PC-3 (cell line): Measurements from ENCODE around the gene PMEPA1. TPM values are rescaled to one million over a fixed set of nuclear protein-coding genes. Genes with fewer than 3 reads are reported as not detected.

Experiments used
- ATAC-seq: fragments of 200-7000 bp; cut with Tn5 transposase; 2 replicates; pipeline ENCODE4 v1.9.1; 2020; ENCODE audit warnings: mild to moderate bottlenecking, moderate library complexity
- BruUV-seq: library from RNA; stranded (reverse); fragments of 400-500 nt; replicated peaks from 2 replicates; lab custom pipeline; 2021; lab: Mats Ljungman, UMichigan
- CTCF ChIA-PET: fragments of 300-600 bp; sonication (Branson Sonifier 250); formaldehyde crosslinking; loops from one replicate; lab custom pipeline; 2022; ENCODE audit warnings: antibody characterized with exemption; lab: Charles Lee
- POLR2A ChIA-PET: fragments of 300-600 bp; sonication (Branson Sonifier 250); formaldehyde crosslinking; loops from one replicate; lab custom pipeline; 2022; ENCODE audit warnings: antibody characterized with exemption; ENCODE audit not compliant: unreplicated experiment; lab: Charles Lee
- DNase-seq: peaks from one replicate; pipeline ENCODE4 v3.0.0-alpha.2; 2015
- H2AFZ ChIP-seq: fragments of 300-600 bp; sonication (generic); 2 replicates; pipeline ENCODE4 v1.6.0; 2016; ENCODE audit warnings: antibody characterized with exemption, low read length
- H3F3A ChIP-seq: fragments of 300-600 bp; sonication (generic); one replicate; pipeline ENCODE4 v1.6.0; 2017; ENCODE audit warnings: antibody characterized with exemption, low read length, control low read depth, mild to moderate bottlenecking; ENCODE audit not compliant: unreplicated experiment
- H3K27ac ChIP-seq: fragments of 300-600 bp; sonication (generic); 2 replicates; pipeline ENCODE4 v1.5.1; 2016; ENCODE audit warnings: mild to moderate bottlenecking, low read length
- H3K27me3 ChIP-seq: fragments of 300-600 bp; sonication (generic); 2 replicates; pipeline ENCODE4 v1.6.1; 2016; ENCODE audit warnings: low read length, mixed read lengths
- H3K36me3 ChIP-seq: fragments of 300-600 bp; sonication (generic); 2 replicates; pipeline ENCODE4 v1.6.1; 2016; ENCODE audit warnings: low read depth, mixed run types, low read length, mixed read lengths
- H3K4me1 ChIP-seq: fragments of 300-600 bp; sonication (generic); 2 replicates; pipeline ENCODE4 v1.5.1; 2016; ENCODE audit warnings: low read length; ENCODE audit not compliant: insufficient read depth
- H3K4me2 ChIP-seq: fragments of 300-600 bp; sonication (generic); 2 replicates; pipeline ENCODE4 v1.6.0; 2016; ENCODE audit warnings: low read length
- H3K4me3 ChIP-seq: fragments of 300-600 bp; sonication (generic); 2 replicates; pipeline ENCODE4 v1.5.1; 2016; ENCODE audit warnings: mild to moderate bottlenecking, low read length, mixed read lengths
- H3K79me2 ChIP-seq: fragments of 300-600 bp; sonication (generic); 2 replicates; pipeline ENCODE4 v1.6.1; 2017; ENCODE audit warnings: low read length, mixed read lengths
- H3K9ac ChIP-seq: fragments of 300-600 bp; sonication (generic); 2 replicates; pipeline ENCODE4 v1.6.0; 2016; ENCODE audit warnings: mild to moderate bottlenecking, low read length
- H3K9me2 ChIP-seq: fragments of 300-600 bp; sonication (generic); replicated peaks from 2 replicates; pipeline ENCODE4 v1.6.1; 2016; ENCODE audit warnings: mixed run types, low read length, mixed read lengths
- H3K9me3 ChIP-seq: fragments of 300-600 bp; sonication (generic); 2 replicates; pipeline ENCODE4 v1.6.1; 2016; ENCODE audit warnings: low read length, mixed read lengths
- H4K20me1 ChIP-seq: fragments of 300-600 bp; sonication (generic); 2 replicates; pipeline ENCODE4 v1.6.1; 2016; ENCODE audit warnings: low read length, mixed read lengths
- EZH2 ChIP-seq: fragments of 300-600 bp; sonication (generic); IDR thresholded peaks from one replicate; pipeline ENCODE4 v1.6.1; 2017; ENCODE audit warnings: antibody characterized with exemption, mild to moderate bottlenecking, low read length; ENCODE audit not compliant: unreplicated experiment
- EZH2phosphoT487 ChIP-seq: fragments of 300-600 bp; sonication (generic); IDR thresholded peaks from 2 replicates; pipeline ENCODE4 v1.6.1; 2018; ENCODE audit warnings: mild to moderate bottlenecking, antibody characterized with exemption, low read length, borderline replicate concordance
- intact Hi-C: fragments of 100-400 bp; cut with micrococcal nuclease; formaldehyde crosslinking; loops from 2 replicates; pipeline ENCODE4 v1.9.0; 2023
- total RNA-seq: library from RNA; depleted of rRNA; stranded (reverse); fragments of >200 nt; gene quantifications from 2 replicates; pipeline ENCODE4 v1.2.3, GENCODE V29; 2014
- TF ChIP-seq, protein P1 (sequence below): fragments of 300-600 bp; sonication (generic); conservative IDR thresholded peaks from 2 replicates; pipeline ENCODE4 v1.5.1; 2017; ENCODE audit warnings: antibody characterized with exemption, low read depth, mild to moderate bottlenecking, low read length

The PMEPA1 gene
- total RNA-seq, 1 experiment from 2014 or later = 21.9 TPM

- no peak for DNase-seq
- ChIA-PET POLR2A (no interaction called here), CTCF (interaction anchor here (0.7 kb wide), 1 partner anchor 14 kb away, joined by 4 read pairs; no protein-coding TSS in a partner anchor)
- Histone ChIP-seq H3K36me3 (no peaks in the 10 kb centered on the region), H3K9ac (no peak overlapping the region), H2AFZ (no peak overlapping the region), H3F3A (no peaks in the 10 kb centered on the region), H3K9me3 (no peaks in the 10 kb centered on the region), H3K4me3 (no peak overlapping the region), H3K4me2 (no peak overlapping the region), H4K20me1 (no peaks in the 10 kb centered on the region), H3K4me1 (no peaks in the 10 kb centered on the region), H3K79me2 (no peaks in the 10 kb centered on the region), H3K27me3 (no peaks in the 10 kb centered on the region), H3K9me2 (no peaks in the 10 kb centered on the region), H3K27ac (no peak overlapping the region)
- TF ChIP-seq EZH2phosphoT487 = no peak
- TF ChIP-seq EZH2 = no peak
- TF ChIP-seq, protein P1, sequence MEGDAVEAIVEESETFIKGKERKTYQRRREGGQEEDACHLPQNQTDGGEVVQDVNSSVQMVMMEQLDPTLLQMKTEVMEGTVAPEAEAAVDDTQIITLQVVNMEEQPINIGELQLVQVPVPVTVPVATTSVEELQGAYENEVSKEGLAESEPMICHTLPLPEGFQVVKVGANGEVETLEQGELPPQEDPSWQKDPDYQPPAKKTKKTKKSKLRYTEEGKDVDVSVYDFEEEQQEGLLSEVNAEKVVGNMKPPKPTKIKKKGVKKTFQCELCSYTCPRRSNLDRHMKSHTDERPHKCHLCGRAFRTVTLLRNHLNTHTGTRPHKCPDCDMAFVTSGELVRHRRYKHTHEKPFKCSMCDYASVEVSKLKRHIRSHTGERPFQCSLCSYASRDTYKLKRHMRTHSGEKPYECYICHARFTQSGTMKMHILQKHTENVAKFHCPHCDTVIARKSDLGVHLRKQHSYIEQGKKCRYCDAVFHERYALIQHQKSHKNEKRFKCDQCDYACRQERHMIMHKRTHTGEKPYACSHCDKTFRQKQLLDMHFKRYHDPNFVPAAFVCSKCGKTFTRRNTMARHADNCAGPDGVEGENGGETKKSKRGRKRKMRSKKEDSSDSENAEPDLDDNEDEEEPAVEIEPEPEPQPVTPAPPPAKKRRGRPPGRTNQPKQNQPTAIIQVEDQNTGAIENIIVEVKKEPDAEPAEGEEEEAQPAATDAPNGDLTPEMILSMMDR = no peak
- no TSS peak for BruUV-seq
- intact Hi-C loops = loop anchor here (10.0 kb wide), 1 partner anchor 384 kb away; no protein-coding TSS in a partner anchor
- no peak for ATAC-seq
Measured at GRCh38 chr20:57610261-57610952, 99.4 kb downstream of the PMEPA1 start.

DNA sequence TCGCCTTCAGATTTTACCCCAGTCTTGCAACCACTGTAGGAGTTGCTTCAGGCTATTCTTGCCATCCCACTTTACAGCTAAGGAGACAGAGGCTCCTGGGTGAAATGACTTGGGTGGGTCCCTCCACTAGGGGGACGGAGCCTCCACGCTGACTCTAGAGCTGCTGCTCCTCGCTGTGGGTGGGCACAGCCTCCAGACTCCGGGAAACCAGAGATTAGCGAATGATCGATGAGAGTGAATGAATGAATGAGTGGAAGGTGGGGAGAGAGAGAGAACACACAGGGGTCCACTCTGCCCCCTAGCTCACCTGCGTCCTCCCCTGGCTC lies 100.0 kb downstream of the PMEPA1 start:
- Histone ChIP-seq H3K9ac (no peak overlapping the region), H3K27me3 (no peaks in the 10 kb centered on the region), H3K79me2 (no peaks in the 10 kb centered on the region), H3K9me3 (no peaks in the 10 kb centered on the region), H3K36me3 (no peaks in the 10 kb centered on the region), H4K20me1 (no peaks in the 10 kb centered on the region), H3K27ac (no peak overlapping the region), H3F3A (no peaks in the 10 kb centered on the region), H3K4me1 (no peaks in the 10 kb centered on the region), H2AFZ (no peak overlapping the region), H3K9me2 (no peaks in the 10 kb centered on the region), H3K4me2 (no peak overlapping the region), H3K4me3 (no peak overlapping the region)
- intact Hi-C loops = loop anchor here (10.0 kb wide), 1 partner anchor 385 kb away; no protein-coding TSS in a partner anchor
- DNase-seq = no peak
- no TSS peak for BruUV-seq
- no peak for TF ChIP-seq EZH2phosphoT487
- TF ChIP-seq, protein P1 = peak; percentile 50
- CTCF ChIA-PET = interaction anchor here (0.7 kb wide), 1 partner anchor 13 kb away, joined by 4 read pairs; no protein-coding TSS in a partner anchor
- no peak for ATAC-seq
- POLR2A ChIA-PET = no interaction called here

DNA sequence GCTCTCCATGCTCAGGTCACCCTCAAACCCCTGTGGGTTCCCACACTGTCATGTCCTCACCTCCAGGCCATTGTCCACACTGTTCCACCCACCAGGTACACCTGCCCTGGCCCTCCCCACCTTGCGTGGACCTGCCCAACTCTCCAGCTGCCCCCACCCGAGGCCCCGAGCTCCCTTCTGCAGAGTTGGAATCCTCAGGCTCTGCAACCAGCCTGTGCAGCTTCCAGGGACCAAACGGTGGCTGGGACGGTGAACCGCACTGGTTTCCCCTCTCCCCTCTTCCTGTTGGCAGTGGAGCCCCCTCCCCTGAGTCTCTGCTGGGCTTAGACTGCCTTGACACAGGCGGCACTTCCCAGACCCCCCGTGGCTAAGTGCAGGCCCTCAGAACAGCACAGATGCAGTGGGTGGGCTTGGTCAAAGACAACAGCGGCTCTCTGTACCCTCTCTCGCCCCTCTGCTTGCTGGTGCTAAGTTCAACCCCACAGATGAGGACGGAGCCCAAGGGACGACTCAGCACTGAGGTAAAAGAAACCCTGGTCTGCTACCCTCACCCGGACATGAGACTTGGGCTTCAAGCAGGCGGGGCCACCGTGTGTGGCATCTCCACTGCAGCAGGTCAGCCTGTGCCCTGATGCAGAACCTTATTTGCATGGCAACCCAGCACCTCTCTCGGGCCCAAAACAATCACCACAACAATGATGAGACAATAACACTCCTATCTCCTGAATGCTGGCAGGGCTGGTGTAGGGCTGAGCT lies 100.6 kb downstream of the PMEPA1 start:
- DNase-seq = no peak
- CTCF ChIA-PET = interaction anchor here (0.7 kb wide), 1 partner anchor 13 kb away, joined by 4 read pairs; no protein-coding TSS in a partner anchor
- no peaks in the 10 kb centered on the region for H3K9me3 ChIP-seq
- no peak overlapping the region for H3K9ac ChIP-seq
- intact Hi-C loops = no loop called here
- no TSS peak for BruUV-seq
- H3K27me3 ChIP-seq = no peaks in the 10 kb centered on the region
- TF ChIP-seq EZH2 = no peak
- POLR2A ChIA-PET = no interaction called here
- no peaks in the 10 kb centered on the region for H3K4me1 ChIP-seq
- no peaks in the 10 kb centered on the region for H3K36me3 ChIP-seq
- no peak overlapping the region for H2AFZ ChIP-seq
- ATAC-seq = no peak
- no peak overlapping the region for H3K4me3 ChIP-seq
- no peaks in the 10 kb centered on the region for H3F3A ChIP-seq
- no peak overlapping the region for H3K4me2 ChIP-seq
- H4K20me1 ChIP-seq = no peaks in the 10 kb centered on the region
- no peaks in the 10 kb centered on the region for H3K79me2 ChIP-seq
- H3K9me2 ChIP-seq = no peaks in the 10 kb centered on the region
- no peak overlapping the region for H3K27ac ChIP-seq
